GM18867 (cell line): Measurements from ENCODE around the gene SLC23A2.

Experiments
- ATAC-seq: cut with Tn5 transposase; IDR thresholded peaks from one replicate; pipeline ENCODE4 v1.9.1; 2021; ENCODE audit warnings: mild to moderate bottlenecking, moderate library complexity; ENCODE audit not compliant: unreplicated experiment

Gene SLC23A2

GRCh38 chr20:4821590-4821989 lies 179.7 kb downstream of the SLC23A2 start:
- no peak for ATAC-seq

- ATAC-seq = no peak
These were observed 180.3 kb downstream of the SLC23A2 start for GRCh38 chr20:4820806-4821518.

- no peak for ATAC-seq
These were observed 181.4 kb downstream of the SLC23A2 start for GRCh38 chr20:4819901-4820300.

GRCh38 chr20:4817230-4817671 lies 184.1 kb downstream of the SLC23A2 start:
- no peak for ATAC-seq

GRCh38 chr20:4815628-4816027 lies 185.7 kb downstream of the SLC23A2 start:
- no peak for ATAC-seq

- ATAC-seq = peak; percentile 58
These were observed 186.5 kb downstream of the SLC23A2 start for GRCh38 chr20:4814696-4815252.

- ATAC-seq = peak; percentile 45
These were observed 187.2 kb downstream of the SLC23A2 start for GRCh38 chr20:4813863-4814695.

GRCh38 chr20:4813076-4813862 lies 188.0 kb downstream of the SLC23A2 start:
- ATAC-seq = peak; percentile 38

- peak; percentile 17 for ATAC-seq
These were observed 188.7 kb downstream of the SLC23A2 start for GRCh38 chr20:4812641-4813075.

GRCh38 chr20:4812216-4812615 lies 189.1 kb downstream of the SLC23A2 start:
- ATAC-seq = no peak

- no peak for ATAC-seq
These were observed 189.6 kb downstream of the SLC23A2 start for GRCh38 chr20:4811661-4812181.

- no peak for ATAC-seq
These were observed 190.1 kb downstream of the SLC23A2 start for GRCh38 chr20:4811257-4811656.

- ATAC-seq = no peak
These were observed 190.8 kb downstream of the SLC23A2 start for GRCh38 chr20:4810426-4811019.

- no peak for ATAC-seq
These were observed 191.6 kb downstream of the SLC23A2 start for GRCh38 chr20:4809707-4810106.

- ATAC-seq = no peak
These were observed 192.4 kb downstream of the SLC23A2 start for GRCh38 chr20:4808872-4809271.

GRCh38 chr20:4805663-4806449 lies 195.5 kb downstream of the SLC23A2 start:
- ATAC-seq = no peak

- no peak for ATAC-seq
These were observed 198.8 kb downstream of the SLC23A2 start for GRCh38 chr20:4802527-4802926.
